Activated CD4-positive, alpha-beta T cell treated with anti-CD3 and anti-CD28 coated beads for 36 hours (primary cell): Measurements from ENCODE around the gene OMA1. TPM values are rescaled to one million over a fixed set of nuclear protein-coding genes. Genes with fewer than 3 reads are reported as not detected.

Source experiments
- ATAC-seq: fragments of 200-7000 bp; cut with Tn5 transposase; one replicate; pipeline ENCODE4 v1.10.0; 2021; ENCODE audit warnings: mild to moderate bottlenecking, moderate library complexity
- CTCF ChIA-PET: fragments of 350-600 bp; sonication (Branson Sonifier 250); formaldehyde crosslinking; loops from one replicate; lab custom pipeline; 2021; ENCODE audit warnings: antibody characterized with exemption; lab: Charles Lee
- POLR2A ChIA-PET: fragments of 350-600 bp; sonication (Branson Sonifier 250); formaldehyde crosslinking; loops from one replicate; lab custom pipeline; 2021; ENCODE audit warnings: antibody characterized with exemption, inconsistent platforms; lab: Charles Lee
- DNase-seq: peaks from one replicate; pipeline ENCODE4 v3.0.0-alpha.2; 2020
- H3K27ac Mint-ChIP-seq: one replicate; pipeline ENCODE4 v1.8.0; 2021; ENCODE audit warnings: mixed read lengths
- H3K27me3 Mint-ChIP-seq: one replicate; pipeline ENCODE4 v1.8.0; 2021; ENCODE audit warnings: mixed read lengths
- H3K36me3 Mint-ChIP-seq: one replicate; pipeline ENCODE4 v1.8.0; 2021; ENCODE audit warnings: low read depth, mixed read lengths
- H3K4me1 Mint-ChIP-seq: one replicate; pipeline ENCODE4 v1.8.0; 2021; ENCODE audit warnings: mixed read lengths
- H3K4me3 Mint-ChIP-seq: one replicate; pipeline ENCODE4 v1.8.0; 2021; ENCODE audit warnings: mild to moderate bottlenecking, moderate library complexity, mixed read lengths
- H3K9me3 Mint-ChIP-seq: one replicate; pipeline ENCODE4 v1.8.0; 2021; ENCODE audit warnings: low read depth, mixed read lengths
- intact Hi-C, 2 experiments: fragments of 100-400 bp; cut with DNase I in 1 of 2; cut with micrococcal nuclease in 1 of 2; formaldehyde crosslinking; loops; one replicate each; pipeline versions ENCODE4 v1.14.2 to v1.15.1; 2022 to 2024; cut with DNase I, micrococcal nuclease
- total RNA-seq, 2 experiments: library from RNA; stranded (reverse); gene quantifications; one replicate each; pipeline ENCODE4 v1.2.3, GENCODE V29; 2021

Gene OMA1
- 10 to 100 TPM in 1 of 2 experiments, 1 to 10 TPM in 1; 8.8 to 11.6 TPM for total RNA-seq

DNA sequence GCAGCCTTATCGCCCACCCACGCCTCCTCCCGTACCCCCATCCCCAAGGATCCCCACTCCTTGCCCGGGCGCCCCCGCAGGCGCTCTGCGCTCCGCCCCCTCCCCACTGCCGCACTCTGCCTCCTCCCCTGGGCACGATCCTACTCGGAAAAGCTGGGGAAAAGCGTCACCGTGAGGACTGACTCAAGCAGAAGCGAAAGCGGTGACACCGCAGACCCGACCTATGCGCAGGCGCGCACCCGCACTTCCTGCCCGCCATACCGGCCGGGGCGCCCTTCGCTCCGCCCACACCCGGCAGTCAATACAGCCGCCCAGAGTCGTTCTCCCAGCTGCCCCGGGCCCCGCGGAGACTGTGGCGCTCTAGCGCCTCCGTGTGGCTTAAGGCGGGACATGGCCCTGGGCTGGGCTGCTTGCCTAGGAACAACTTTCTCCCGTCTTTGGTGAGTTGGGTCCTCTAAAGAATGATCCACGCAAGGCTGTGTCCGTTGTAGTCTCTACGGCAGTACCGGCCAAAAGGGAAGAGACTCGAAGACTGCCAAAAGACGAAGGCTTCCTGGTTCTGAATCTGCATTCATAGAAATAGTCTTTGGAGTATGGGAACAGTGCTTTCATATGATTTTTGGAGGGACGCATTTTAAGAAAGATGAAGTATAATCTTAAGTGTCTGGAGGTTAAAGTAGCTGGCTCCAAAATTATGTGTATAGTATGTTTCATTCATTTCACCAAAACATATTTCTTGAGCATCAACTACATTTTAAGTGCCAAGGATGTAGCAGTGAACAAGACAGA lies at the start of gene OMA1:
Gene OMA1 (minus strand): TSS at position 207 of the 789 bp plus-strand sequence. CDS start 7,432 bp downstream, outside the sequence.
- Mint-ChIP-seq H3K27me3 (peaks cover 1% of the 10 kb centered on the region), H3K4me3 (peak within 1 kb of the TSS; percentile 86), H3K36me3 (no peaks in the 10 kb centered on the region), H3K9me3 (no peaks in the 10 kb centered on the region), H3K27ac (peak within 1 kb of the TSS; percentile 96), H3K4me1 (peaks cover 18% of the 10 kb centered on the region)
- ChIA-PET POLR2A (no interaction called here), CTCF (interaction anchor here (0.7 to 5.6 kb wide), 11 partner anchors 8 to 154 kb away, joined by 3 to 95 read pairs (median 6); no protein-coding TSS in a partner anchor)
- intact Hi-C loops = loop anchor here (1.0 to 10.0 kb wide), 9 partner anchors 26 to 1714 kb away; partner anchors contain the start of genes HOOK1 (in 2 of the 2), JUN (in 2 of the 2) and MYSM1 (in 1 of the 2)
- ATAC-seq (peak; percentile 93), DNase-seq (peak; percentile 97)

DNA sequence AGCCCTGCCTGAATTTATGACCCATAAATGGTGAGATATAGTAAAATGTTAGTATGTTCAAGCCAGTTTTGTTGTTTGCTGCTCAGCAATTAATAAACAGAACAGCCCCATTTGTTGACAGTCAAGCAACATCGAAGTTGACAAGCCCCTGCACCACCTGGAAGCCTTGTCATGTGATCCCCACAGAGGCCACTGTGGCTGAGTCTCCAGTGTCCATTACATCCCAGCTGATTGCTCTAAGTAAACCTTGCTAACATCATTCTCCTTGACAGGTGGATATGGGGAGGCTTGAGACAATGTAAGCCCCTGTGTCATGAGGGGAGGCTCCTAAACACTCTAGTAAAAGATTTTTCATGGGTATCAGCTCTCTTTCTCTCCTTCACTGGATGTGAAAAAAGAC lies 48.0 kb upstream of the OMA1 start:
- intact Hi-C loops = no loop called here
- H3K4me3 Mint-ChIP-seq = no peak overlapping the region
- CTCF ChIA-PET = interaction anchor here (0.7 kb wide), 1 partner anchor 334 kb away, joined by 3 read pairs; no protein-coding TSS in a partner anchor
- no peaks in the 10 kb centered on the region for H3K36me3 Mint-ChIP-seq
- no peaks in the 10 kb centered on the region for H3K9me3 Mint-ChIP-seq
- H3K4me1 Mint-ChIP-seq = no peaks in the 10 kb centered on the region
- H3K27me3 Mint-ChIP-seq = peaks cover 31% of the 10 kb centered on the region
- H3K27ac Mint-ChIP-seq = no peak overlapping the region
- DNase-seq (no peak), ATAC-seq (no peak)
- POLR2A ChIA-PET = no interaction called here

DNA sequence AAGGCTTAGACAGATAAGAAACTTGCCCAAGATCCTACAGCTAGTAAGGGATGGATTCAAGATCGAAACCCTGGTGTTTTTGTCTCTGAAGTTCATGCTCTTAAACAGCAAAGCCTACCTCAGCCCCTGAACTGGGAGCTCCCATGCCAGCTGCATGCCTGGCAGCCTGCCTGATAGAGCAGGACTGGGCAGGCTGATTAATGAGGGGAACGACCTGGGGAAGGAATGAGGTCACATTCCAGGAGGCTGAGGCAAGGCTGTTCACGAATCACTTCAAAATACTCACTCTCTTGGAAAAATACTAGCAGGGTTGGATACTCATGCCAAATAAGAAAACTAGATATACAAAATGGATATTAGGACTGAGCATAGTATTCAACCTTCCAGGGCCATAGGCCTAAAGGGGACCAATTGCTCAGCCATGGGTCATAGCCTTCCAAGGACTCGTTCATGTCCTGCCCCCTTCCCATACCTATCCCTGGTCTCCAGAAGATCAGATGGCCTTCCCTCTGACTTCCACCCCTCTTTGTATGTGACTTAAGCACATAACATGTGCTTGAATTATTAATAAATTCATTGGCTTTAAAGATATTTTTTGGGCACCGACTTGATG lies 46.1 kb upstream of the OMA1 start:
- ATAC-seq = no peak
- POLR2A ChIA-PET = no interaction called here
- no peaks in the 10 kb centered on the region for H3K36me3 Mint-ChIP-seq
- no peak overlapping the region for H3K4me3 Mint-ChIP-seq
- H3K9me3 Mint-ChIP-seq = no peaks in the 10 kb centered on the region
- no peak overlapping the region for H3K27ac Mint-ChIP-seq
- CTCF ChIA-PET = interaction anchor here (0.7 kb wide), 1 partner anchor 180 kb away, joined by 3 read pairs; no protein-coding TSS in a partner anchor
- peaks cover 22% of the 10 kb centered on the region for H3K27me3 Mint-ChIP-seq
- H3K4me1 Mint-ChIP-seq = no peaks in the 10 kb centered on the region
- no peak for DNase-seq
- intact Hi-C loops = no loop called here

DNA sequence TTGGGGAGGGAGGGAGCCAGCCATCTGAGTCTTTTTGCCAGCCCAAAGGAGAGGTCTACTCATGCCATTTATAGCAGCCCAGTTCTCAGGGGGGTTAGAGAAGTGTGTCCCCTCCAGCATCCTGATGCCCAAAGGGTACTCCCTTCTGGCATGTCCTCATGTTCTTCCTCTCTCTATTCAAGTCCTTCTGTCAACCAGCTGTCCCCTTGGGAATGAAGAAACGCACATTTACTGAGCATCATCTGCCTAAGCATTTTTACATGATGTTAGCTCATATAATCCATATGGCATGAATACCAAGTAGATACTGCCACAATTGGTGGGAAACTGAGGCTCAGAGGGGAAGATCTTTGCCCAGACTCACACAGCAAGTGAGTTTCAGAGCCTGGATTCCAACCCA lies 45.3 kb upstream of the OMA1 start:
- Mint-ChIP-seq H3K9me3 (no peaks in the 10 kb centered on the region), H3K4me3 (no peak overlapping the region), H3K36me3 (no peaks in the 10 kb centered on the region), H3K4me1 (no peaks in the 10 kb centered on the region), H3K27me3 (peaks cover 18% of the 10 kb centered on the region), H3K27ac (no peak overlapping the region)
- intact Hi-C loops = no loop called here
- ChIA-PET POLR2A (no interaction called here), CTCF (interaction anchor here (0.7 kb wide), 1 partner anchor 181 kb away, joined by 3 read pairs; no protein-coding TSS in a partner anchor)
- DNase-seq (no peak), ATAC-seq (no peak)

DNA sequence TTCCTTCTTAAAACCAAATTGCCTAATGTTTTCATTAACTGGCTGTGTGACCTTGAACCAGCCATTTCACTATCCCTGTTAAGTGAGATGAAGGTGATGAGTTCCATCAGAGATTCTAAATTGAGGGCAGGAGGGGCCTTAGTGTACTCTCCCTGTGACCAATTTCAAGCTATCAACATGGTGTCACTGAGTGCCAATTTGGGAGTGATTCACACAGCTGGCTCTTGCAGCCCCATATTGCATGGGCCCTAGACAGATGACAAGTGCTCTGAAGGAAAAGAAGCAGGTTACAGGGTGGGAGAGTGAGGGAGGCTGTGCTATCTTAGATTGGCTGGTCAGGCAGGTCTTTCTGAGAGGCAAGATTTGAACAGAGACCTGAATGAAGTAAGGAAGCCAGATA lies 43.5 kb upstream of the OMA1 start:
- POLR2A ChIA-PET = no interaction called here
- Mint-ChIP-seq H3K27me3 (peaks cover 28% of the 10 kb centered on the region), H3K4me1 (no peaks in the 10 kb centered on the region), H3K36me3 (no peaks in the 10 kb centered on the region), H3K9me3 (no peaks in the 10 kb centered on the region), H3K27ac (no peak overlapping the region), H3K4me3 (no peak overlapping the region)
- no peak for DNase-seq
- intact Hi-C loops = no loop called here
- no peak for ATAC-seq
- CTCF ChIA-PET = no interaction called here

DNA sequence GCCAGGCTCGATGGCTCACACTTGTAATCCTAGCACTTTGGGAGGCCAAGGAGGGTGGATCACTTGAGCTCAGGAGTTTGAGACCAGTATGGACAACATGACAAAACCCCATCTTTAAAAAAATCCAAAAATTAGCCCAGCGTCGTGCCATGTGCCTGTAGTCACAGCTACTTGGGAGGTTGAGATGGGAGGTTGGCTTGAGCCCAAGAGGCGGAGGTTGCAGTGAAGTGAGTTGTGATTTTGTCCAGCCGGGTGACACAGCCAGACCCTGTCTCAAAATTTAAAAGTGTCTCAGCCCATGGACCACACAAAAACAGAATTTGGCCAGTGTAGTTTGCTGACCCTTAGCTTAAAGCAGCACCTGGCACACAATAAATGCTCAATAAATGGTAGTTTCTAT lies 41.9 kb upstream of the OMA1 start:
- Mint-ChIP-seq H3K36me3 (no peaks in the 10 kb centered on the region), H3K4me1 (peaks cover 10% of the 10 kb centered on the region), H3K4me3 (no peak overlapping the region), H3K9me3 (no peaks in the 10 kb centered on the region), H3K27ac (no peak overlapping the region), H3K27me3 (peaks cover 34% of the 10 kb centered on the region)
- ATAC-seq = no peak
- DNase-seq = no peak
- ChIA-PET CTCF (no interaction called here), POLR2A (no interaction called here)
- intact Hi-C loops = no loop called here

DNA sequence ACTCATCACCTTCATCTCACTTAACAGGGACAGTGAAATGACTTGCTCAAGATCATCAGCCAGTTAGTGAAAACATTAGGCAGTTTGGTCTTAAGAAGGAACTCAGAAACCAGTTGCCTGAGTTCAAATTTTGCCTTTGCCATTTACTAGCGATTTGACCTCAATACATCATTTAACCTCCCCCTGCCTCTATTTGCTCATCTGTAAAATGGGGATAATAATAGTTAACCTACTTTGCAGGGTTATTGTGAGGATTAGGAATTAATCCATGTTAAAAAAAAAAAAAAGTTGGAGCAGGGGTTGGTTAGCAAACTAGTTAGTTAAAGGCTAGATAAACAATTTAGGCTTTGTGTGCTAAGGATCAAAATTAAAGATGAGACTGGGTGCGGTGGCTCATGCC lies 41.1 kb upstream of the OMA1 start:
- ATAC-seq (no peak), DNase-seq (no peak)
- ChIA-PET CTCF (no interaction called here), POLR2A (no interaction called here)
- Mint-ChIP-seq H3K9me3 (no peaks in the 10 kb centered on the region), H3K36me3 (no peaks in the 10 kb centered on the region), H3K4me1 (peaks cover 11% of the 10 kb centered on the region), H3K27me3 (peaks cover 34% of the 10 kb centered on the region), H3K4me3 (no peak overlapping the region), H3K27ac (no peak overlapping the region)
- intact Hi-C loops = no loop called here

DNA sequence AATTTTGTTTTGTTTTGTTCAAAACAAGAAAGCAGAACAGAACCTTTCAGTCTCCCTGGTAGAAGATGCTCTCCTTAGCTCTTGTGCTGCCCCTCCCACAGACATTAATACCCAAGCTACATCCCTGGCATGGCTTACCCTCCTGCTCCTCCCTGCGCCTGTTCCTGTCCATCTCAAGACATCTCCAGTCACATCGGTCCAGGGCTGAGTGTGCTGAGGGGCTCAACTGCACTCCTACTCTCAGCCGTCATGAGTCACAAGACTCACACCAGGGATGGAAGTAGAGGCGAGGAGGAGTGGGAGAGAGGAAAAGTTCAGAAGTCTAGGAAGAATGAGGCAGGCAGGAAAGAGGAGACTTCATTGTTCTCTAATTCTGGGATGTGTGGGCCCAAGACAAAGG lies 39.7 kb upstream of the OMA1 start:
- H3K27me3 Mint-ChIP-seq = peaks cover 29% of the 10 kb centered on the region
- DNase-seq (no peak), ATAC-seq (no peak)
- H3K36me3 Mint-ChIP-seq = no peaks in the 10 kb centered on the region
- H3K4me1 Mint-ChIP-seq = peaks cover 11% of the 10 kb centered on the region
- intact Hi-C loops = no loop called here
- H3K4me3 Mint-ChIP-seq = no peak overlapping the region
- no peak overlapping the region for H3K27ac Mint-ChIP-seq
- ChIA-PET CTCF (no interaction called here), POLR2A (no interaction called here)
- no peaks in the 10 kb centered on the region for H3K9me3 Mint-ChIP-seq

DNA sequence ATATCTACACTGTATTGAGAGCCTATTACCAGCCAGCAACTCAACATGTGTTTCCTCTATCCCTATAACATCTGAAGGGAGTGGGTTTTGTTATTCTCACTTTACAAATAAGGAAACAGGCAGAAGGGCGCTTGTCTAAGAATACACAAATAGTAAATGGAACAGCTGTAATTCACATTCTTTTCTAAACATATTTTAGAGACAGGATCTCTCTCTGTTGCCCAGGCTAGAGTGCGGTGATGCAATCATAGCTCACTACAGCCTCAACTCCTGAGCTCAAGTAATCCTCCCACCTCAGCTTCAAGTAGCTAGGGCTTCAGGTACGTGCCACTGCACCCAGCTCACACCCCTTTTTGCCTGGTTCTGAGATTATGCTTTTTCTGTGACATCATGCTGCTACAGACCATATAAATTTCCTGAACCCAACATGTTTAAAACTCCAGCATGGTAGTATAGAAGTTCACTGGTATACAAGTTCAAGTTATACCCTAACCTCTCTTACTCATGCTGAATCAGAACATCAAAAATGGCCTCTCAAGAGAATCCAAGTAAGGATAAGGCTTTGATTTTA lies 39.1 kb upstream of the OMA1 start:
- ChIA-PET POLR2A (no interaction called here), CTCF (no interaction called here)
- Mint-ChIP-seq H3K27ac (no peak overlapping the region), H3K36me3 (no peaks in the 10 kb centered on the region), H3K4me1 (peaks cover 11% of the 10 kb centered on the region), H3K27me3 (peaks cover 32% of the 10 kb centered on the region), H3K9me3 (no peaks in the 10 kb centered on the region), H3K4me3 (no peak overlapping the region)
- no peak for DNase-seq
- intact Hi-C loops = no loop called here
- no peak for ATAC-seq

DNA sequence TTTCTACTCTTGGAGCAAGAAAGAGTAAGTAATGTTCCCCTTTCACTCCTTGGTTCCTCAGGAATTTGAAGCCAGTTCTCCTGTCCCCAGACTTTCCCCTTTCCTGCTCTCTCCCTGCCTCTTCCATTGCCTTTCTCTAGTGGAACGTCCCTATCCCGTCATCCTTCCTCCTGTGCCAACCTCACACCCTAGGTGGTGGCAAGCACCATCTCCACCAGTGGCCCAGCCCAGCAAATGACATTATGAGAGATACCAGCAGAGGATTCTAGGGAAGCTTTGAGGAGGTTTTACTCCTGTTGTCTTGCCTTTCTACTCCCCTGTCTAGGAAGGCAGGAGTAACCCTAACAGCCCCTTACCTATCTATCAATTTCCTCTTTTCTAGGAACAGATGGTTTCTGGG lies 38.6 kb upstream of the OMA1 start:
- CTCF ChIA-PET = no interaction called here
- H3K27me3 Mint-ChIP-seq = peaks cover 33% of the 10 kb centered on the region

DNA sequence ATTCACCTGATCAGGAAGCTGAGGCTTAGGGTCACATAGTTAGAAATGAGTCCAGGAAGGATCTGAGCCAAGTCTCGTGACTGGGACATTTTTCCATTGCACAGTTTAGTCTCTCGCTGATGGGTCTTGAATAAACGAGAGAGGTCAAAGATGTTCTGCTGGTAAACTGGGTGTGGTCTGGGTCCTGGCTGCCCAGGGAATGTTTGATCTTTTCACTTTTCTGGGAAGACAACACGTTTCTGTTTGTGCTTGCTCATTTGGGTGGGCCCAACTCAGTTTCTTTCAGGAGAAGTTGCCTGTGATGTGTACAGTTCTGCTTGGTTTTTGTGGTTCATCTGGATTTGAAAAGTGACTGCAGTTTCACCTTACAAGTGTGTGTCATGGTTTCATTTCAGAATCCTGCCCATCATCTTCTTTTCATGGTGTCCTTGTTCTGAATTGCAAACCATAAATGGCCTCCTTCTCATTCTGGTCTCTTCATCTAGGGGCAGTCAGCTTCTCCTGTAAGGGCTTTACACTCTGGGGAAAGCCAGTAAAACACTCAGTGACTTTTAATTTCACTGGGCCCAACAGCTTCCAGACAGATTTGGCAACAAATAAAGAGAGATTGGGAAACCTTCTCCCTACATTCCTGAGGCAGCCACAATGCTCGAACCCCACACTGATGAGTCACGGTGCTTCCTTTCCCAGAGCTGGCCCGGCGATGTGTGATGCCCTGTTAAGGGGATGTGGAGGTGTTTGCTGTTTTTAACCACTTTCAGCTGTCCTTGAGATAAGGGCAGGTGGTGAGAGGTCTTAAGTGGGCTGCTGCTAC lies 37.8 kb upstream of the OMA1 start:
- DNase-seq (no peak), ATAC-seq (peak; percentile 83)
- H3K4me1 Mint-ChIP-seq = peaks cover 11% of the 10 kb centered on the region
- peaks cover 41% of the 10 kb centered on the region for H3K27me3 Mint-ChIP-seq
- no peak overlapping the region for H3K4me3 Mint-ChIP-seq
- H3K27ac Mint-ChIP-seq = no peak overlapping the region
- ChIA-PET CTCF (interaction anchor here (0.7 kb wide), 2 partner anchors 40 to 68 kb away, joined by 3 read pairs; no protein-coding TSS in a partner anchor), POLR2A (no interaction called here)
- H3K9me3 Mint-ChIP-seq = no peaks in the 10 kb centered on the region
- intact Hi-C loops = loop anchor here in 1 of 2 experiments (1.0 kb wide), 1 partner anchor 11 kb away; no protein-coding TSS in a partner anchor
- H3K36me3 Mint-ChIP-seq = no peaks in the 10 kb centered on the region

More for the DNA sequence above, 38.6 kb upstream of the OMA1 start:
- H3K36me3 Mint-ChIP-seq = no peaks in the 10 kb centered on the region
- DNase-seq = no peak
- H3K9me3 Mint-ChIP-seq = no peaks in the 10 kb centered on the region
- POLR2A ChIA-PET = no interaction called here
- intact Hi-C loops = no loop called here
- ATAC-seq = no peak
- H3K4me3 Mint-ChIP-seq = no peak overlapping the region
- no peak overlapping the region for H3K27ac Mint-ChIP-seq
- H3K4me1 Mint-ChIP-seq = peaks cover 11% of the 10 kb centered on the region
